T-helper 17 cell (primary cell): Measurements from ENCODE around the gene HYAL1. TPM values are rescaled to one million over a fixed set of nuclear protein-coding genes. Genes with fewer than 3 reads are reported as not detected.
A peak's percentile ranks its signal among the peaks of the same experiment; 100 is the strongest.
"Not testable (repeated sequence)": the region's sequence is repeated elsewhere in the genome, so short reads cannot be mapped to it uniquely, and the experiment has no call there.

Experiments used
- ATAC-seq: fragments of 150-1000 bp; cut with Tn5 transposase; 2 replicates; pipeline ENCODE4 v1.10.0; 2021; ENCODE audit warnings: mild to moderate bottlenecking, moderate library complexity
- DNase-seq, 3 donors: peaks; one replicate each; pipeline versions ENCODE4 v3.0.0 to v3.0.0-alpha.2; 2020 to 2021
- H3K9me3 ChIP-seq: one replicate; pipeline ENCODE4 v1.7.0; 2013; ENCODE audit warnings: low read length, mild to moderate bottlenecking; ENCODE audit not compliant: control insufficient read depth, poor library complexity, severe bottlenecking
- H3K27ac Mint-ChIP-seq: one replicate; pipeline ENCODE4 v1.8.0; 2022; ENCODE audit warnings: mild to moderate bottlenecking, moderate library complexity, mixed read lengths
- H3K27me3 Mint-ChIP-seq: one replicate; pipeline ENCODE4 v1.8.0; 2022; ENCODE audit warnings: mixed read lengths
- H3K36me3 Mint-ChIP-seq: one replicate; pipeline ENCODE4 v1.8.0; 2022; ENCODE audit warnings: low read depth, mixed read lengths
- H3K4me1 Mint-ChIP-seq: one replicate; pipeline ENCODE4 v1.8.0; 2022; ENCODE audit warnings: mild to moderate bottlenecking, mixed read lengths
- H3K4me3 Mint-ChIP-seq: one replicate; pipeline ENCODE4 v1.8.0; 2022; ENCODE audit warnings: mild to moderate bottlenecking, moderate library complexity, mixed read lengths
- total RNA-seq, 4 donors: library from RNA in 2 of 4; stranded (reverse) in 2 of 4; gene quantifications; one replicate each; pipeline ENCODE4 v1.2.3 and lab custom pipeline; 2022 to 2026

HYAL1 gene
- total RNA-seq, 2 donors from 2014 or later = 0.44 TPM; not detected in 1

DNA sequence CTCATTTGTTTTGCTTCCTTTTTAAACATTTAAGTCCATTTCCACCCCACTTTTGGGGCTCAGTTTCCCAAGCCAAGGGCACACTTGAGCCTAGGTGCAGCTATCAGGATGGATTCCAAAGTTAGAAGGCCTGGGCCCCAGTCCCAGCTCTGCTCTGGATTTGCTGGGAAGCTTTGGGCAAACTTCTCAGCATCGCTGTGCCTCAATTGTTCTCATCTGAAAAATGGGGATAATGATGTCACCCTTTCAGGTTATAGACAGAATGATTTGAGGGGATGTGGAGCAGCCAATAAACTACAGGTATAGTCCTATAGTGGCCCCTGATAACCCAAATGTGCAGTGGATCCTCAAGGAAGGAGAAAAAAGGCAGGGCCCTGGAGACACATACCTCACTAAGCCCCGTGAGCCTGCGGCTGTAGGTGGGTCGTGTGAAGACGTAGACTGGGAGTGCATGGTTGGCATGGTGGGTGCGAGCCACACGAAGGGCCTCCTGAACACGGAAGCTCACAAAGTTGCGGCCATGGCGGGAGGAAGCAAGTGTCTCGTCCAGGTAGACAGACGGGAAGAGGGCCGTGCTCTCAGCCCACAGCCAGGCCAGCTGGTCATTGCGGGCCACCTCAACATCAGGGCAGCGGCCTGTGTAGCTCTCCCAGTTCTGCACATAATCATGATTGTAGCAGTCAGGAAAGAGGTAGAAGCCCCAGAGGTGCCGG is 16.0 kb upstream of the HYAL1 start:
- H3K27ac Mint-ChIP-seq = no peak overlapping the region

GRCh38 chr3:50318615-50319014 is 15.2 kb upstream of the HYAL1 start:
- ATAC-seq (no peak), DNase-seq (no peak)
- no peaks in the 10 kb centered on the region for H3K27me3 Mint-ChIP-seq
- no peaks in the 10 kb centered on the region for H3K36me3 Mint-ChIP-seq
- H3K4me1 Mint-ChIP-seq = peaks cover 33% of the 10 kb centered on the region
- no peak overlapping the region for H3K4me3 Mint-ChIP-seq
- H3K9me3 ChIP-seq = no peaks in the 10 kb centered on the region
- H3K27ac Mint-ChIP-seq = no peak overlapping the region

More for the DNA sequence above, 16.0 kb upstream of the HYAL1 start:
- DNase-seq = no peak
- Mint-ChIP-seq H3K27me3 (no peaks in the 10 kb centered on the region), H3K4me3 (no peak overlapping the region), H3K4me1 (peaks cover 33% of the 10 kb centered on the region), H3K36me3 (no peaks in the 10 kb centered on the region)
- ATAC-seq = no peak
- no peaks in the 10 kb centered on the region for H3K9me3 ChIP-seq

GRCh38 chr3:50318163-50318562 is 14.8 kb upstream of the HYAL1 start:
- no peaks in the 10 kb centered on the region for H3K9me3 ChIP-seq
- Mint-ChIP-seq H3K36me3 (no peaks in the 10 kb centered on the region), H3K27me3 (no peaks in the 10 kb centered on the region), H3K4me3 (no peak overlapping the region), H3K4me1 (peaks cover 33% of the 10 kb centered on the region), H3K27ac (no peak overlapping the region)
- ATAC-seq = no peak
- no peak for DNase-seq

GRCh38 chr3:50317300-50317699 is 13.9 kb upstream of the HYAL1 start:
- DNase-seq (no peak), ATAC-seq (no peak)
- H3K9me3 ChIP-seq = no peaks in the 10 kb centered on the region
- H3K36me3 Mint-ChIP-seq = no peaks in the 10 kb centered on the region
- peak overlapping the region; percentile 99 for H3K27ac Mint-ChIP-seq
- peaks cover 32% of the 10 kb centered on the region for H3K4me1 Mint-ChIP-seq
- no peak overlapping the region for H3K4me3 Mint-ChIP-seq
- no peaks in the 10 kb centered on the region for H3K27me3 Mint-ChIP-seq

DNA sequence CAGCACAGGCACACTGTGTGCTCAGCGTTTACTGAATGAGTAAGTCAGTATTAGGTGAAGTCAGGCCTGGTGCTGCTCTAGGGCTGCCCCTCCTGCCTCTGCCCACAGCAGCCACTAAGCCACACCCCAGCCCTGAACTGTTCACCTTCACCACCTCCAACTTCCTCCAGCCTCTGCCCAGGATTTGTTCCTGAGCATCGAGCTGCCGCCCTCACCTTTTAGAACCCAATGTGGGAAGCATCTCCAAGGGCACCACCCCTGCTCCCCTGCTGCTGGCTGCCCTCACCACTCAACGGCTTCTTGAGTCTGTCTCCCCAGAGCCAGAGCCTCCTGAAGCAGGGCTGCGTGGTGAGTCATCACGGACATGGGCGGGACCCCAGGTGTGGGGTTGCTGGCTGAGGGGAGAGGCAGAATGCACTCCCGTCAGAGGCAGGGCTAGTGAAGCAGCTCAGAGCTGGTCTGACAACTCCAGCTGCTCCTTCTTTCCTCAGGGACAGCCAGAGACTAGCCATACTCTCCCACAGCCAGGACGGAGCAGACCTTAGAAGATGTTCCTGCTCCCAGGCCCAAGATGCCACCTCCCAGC is 13.4 kb upstream of the HYAL1 start:
- peak overlapping the region; percentile 99 for H3K27ac Mint-ChIP-seq
- no peaks in the 10 kb centered on the region for H3K27me3 Mint-ChIP-seq
- peaks cover 32% of the 10 kb centered on the region for H3K4me1 Mint-ChIP-seq
- ATAC-seq (peak; percentile 78), DNase-seq (peak; percentile 54 to 71 (median 63))
- no peaks in the 10 kb centered on the region for H3K36me3 Mint-ChIP-seq
- no peaks in the 10 kb centered on the region for H3K9me3 ChIP-seq
- peak overlapping the region; percentile 93 for H3K4me3 Mint-ChIP-seq

GRCh38 chr3:50314816-50315215 is 11.4 kb upstream of the HYAL1 start:
- DNase-seq (no peak), ATAC-seq (no peak)
- no peaks in the 10 kb centered on the region for H3K36me3 Mint-ChIP-seq
- peaks cover 22% of the 10 kb centered on the region for H3K4me1 Mint-ChIP-seq
- no peak overlapping the region for H3K4me3 Mint-ChIP-seq
- no peak overlapping the region for H3K27ac Mint-ChIP-seq
- no peaks in the 10 kb centered on the region for H3K9me3 ChIP-seq
- H3K27me3 Mint-ChIP-seq = no peaks in the 10 kb centered on the region

DNA sequence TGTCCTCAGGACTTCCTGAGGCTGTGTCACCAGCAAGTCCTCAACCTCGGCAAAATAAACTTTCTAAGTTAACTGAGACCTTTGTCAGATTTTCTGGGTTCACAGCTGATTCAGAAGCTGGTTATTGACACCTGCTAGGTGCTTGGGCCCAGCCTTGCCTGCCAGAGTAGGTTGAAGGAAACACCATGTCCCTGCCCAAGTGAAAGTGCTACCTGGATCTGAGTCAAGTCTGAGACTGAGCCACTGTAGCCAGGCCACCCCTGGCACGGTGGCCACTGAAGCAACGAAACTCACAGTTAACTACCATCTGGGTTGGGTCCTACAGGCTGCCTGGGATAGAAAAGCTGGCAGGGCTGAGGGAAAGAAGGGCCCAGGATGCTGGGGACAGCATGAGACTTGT is 11.0 kb upstream of the HYAL1 start:
- DNase-seq (no peak), ATAC-seq (no peak)

DNA sequence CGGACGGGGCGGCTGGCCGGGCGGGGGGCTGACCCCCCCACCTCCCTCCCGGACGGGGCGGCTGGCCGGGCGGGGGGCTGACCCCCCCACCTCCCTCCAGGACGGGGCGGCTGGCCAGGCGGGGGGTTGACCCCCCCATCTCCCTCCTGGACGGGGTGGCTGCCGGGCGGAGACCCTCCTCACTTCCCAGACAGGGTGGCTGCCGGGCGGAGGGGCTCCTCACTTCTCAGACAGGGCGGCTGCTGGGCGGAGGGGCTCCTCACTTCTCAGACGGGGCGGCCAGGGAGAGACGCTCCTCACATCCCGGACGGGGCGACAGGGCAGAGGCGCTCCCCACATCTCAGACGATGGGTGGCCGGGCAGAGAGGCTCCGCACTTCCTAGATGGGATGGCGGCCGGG is 8.7 kb upstream of the HYAL1 start:
- H3K27ac Mint-ChIP-seq, DNase-seq, H3K9me3 ChIP-seq, H3K4me3 Mint-ChIP-seq, ATAC-seq, H3K36me3 Mint-ChIP-seq, H3K27me3 Mint-ChIP-seq: not testable (repeated sequence)
- peaks cover 13% of the 10 kb centered on the region for H3K4me1 Mint-ChIP-seq

More for the DNA sequence above, 11.0 kb upstream of the HYAL1 start:
- no peaks in the 10 kb centered on the region for H3K27me3 Mint-ChIP-seq
- no peaks in the 10 kb centered on the region for H3K9me3 ChIP-seq
- no peaks in the 10 kb centered on the region for H3K36me3 Mint-ChIP-seq
- no peak overlapping the region for H3K27ac Mint-ChIP-seq
- H3K4me3 Mint-ChIP-seq = no peak overlapping the region
- peaks cover 19% of the 10 kb centered on the region for H3K4me1 Mint-ChIP-seq

DNA sequence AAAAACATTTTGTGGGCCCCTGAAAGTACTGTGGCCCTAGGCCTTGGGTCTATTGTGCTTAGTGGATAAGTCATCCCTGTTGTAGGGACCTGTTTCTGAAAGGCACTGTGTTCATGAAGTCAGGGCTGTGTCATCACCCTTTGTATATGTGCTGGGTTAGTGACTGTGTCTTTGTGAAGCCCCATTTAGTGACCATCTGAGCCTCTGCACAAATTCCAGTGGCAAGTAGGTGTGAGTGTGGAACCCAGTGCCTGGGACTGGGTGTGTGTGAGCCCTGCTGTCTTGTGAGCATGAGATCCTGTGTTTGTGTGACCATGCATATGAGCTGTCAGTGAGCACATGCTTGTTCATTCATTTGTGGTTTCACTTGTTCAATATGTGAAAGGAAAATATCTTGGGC is 1.2 kb upstream of the HYAL1 start:
- DNase-seq (no peak), ATAC-seq (no peak)
- H3K36me3 Mint-ChIP-seq = no peaks in the 10 kb centered on the region
- H3K27me3 Mint-ChIP-seq = no peaks in the 10 kb centered on the region
- peaks cover 11% of the 10 kb centered on the region for H3K4me1 Mint-ChIP-seq
- no peaks in the 10 kb centered on the region for H3K9me3 ChIP-seq
- no peak overlapping the region for H3K27ac Mint-ChIP-seq
- H3K4me3 Mint-ChIP-seq = no peak overlapping the region

GRCh38 chr3:50302095-50303012 is 1.0 kb downstream of the HYAL1 start:
- ATAC-seq (no peak), DNase-seq (no peak)
- no peaks in the 10 kb centered on the region for H3K9me3 ChIP-seq
- Mint-ChIP-seq H3K27me3 (no peaks in the 10 kb centered on the region), H3K27ac (peak overlapping the region; percentile 41), H3K4me3 (no peak overlapping the region), H3K36me3 (no peaks in the 10 kb centered on the region), H3K4me1 (peaks cover 22% of the 10 kb centered on the region)

GRCh38 chr3:50300681-50301254 is 2.6 kb downstream of the HYAL1 start:
- no peak for DNase-seq
- peaks cover 22% of the 10 kb centered on the region for H3K4me1 Mint-ChIP-seq
- H3K4me3 Mint-ChIP-seq = peak overlapping the region; percentile 96
- no peaks in the 10 kb centered on the region for H3K27me3 Mint-ChIP-seq
- peak overlapping the region; percentile 97 for H3K27ac Mint-ChIP-seq
- no peak for ATAC-seq
- no peaks in the 10 kb centered on the region for H3K36me3 Mint-ChIP-seq
- H3K9me3 ChIP-seq = no peaks in the 10 kb centered on the region

DNA sequence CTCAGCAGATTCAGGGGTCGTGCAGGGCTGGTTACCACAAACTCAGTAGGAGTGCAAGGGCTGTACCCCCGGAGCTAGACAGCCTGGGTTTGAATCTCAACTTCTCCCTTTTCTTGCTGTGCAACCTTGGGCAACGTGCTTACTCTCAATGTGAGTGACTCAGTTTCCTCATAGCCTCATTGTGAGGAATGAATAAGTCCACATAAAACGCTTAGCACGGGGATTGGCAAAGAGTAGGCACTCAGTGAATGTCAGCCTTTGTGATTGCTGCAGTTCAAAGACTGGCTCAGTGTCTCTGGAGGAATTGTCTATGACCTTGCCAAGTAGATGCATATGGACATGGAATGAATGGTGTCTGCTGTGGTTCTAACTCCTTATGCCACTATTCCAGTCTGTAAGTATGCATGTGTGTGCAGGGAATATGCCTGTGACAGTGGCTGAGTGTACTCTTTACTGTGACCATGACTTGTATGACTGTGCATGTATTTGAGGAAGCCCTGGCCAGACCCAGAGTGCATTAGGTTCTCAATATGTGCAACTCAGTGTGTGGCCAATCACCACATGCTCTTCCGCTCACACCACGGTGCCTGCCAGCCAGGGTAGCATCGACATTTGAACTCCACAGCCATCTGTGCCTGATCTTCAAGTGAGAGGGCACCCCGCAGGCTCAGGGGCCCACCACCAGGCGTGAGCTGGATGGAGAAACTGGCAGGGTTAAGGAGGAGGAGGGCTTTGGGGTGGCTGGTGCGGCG is 3.3 kb downstream of the HYAL1 start:
- ATAC-seq (no peak), DNase-seq (no peak)

More for the DNA sequence above, 3.3 kb downstream of the HYAL1 start:
- no peaks in the 10 kb centered on the region for H3K27me3 Mint-ChIP-seq
- peak overlapping the region; percentile 96 for H3K4me3 Mint-ChIP-seq
- peaks cover 22% of the 10 kb centered on the region for H3K4me1 Mint-ChIP-seq
- H3K36me3 Mint-ChIP-seq = no peaks in the 10 kb centered on the region
- no peaks in the 10 kb centered on the region for H3K9me3 ChIP-seq
- H3K27ac Mint-ChIP-seq = peak overlapping the region; percentile 97
